RWPE2 (cell line): Measurements from ENCODE around the gene HSPA9.

Source experiments
- ATAC-seq: fragments of 200-7000 bp; cut with Tn5 transposase; 3 replicates; pipeline ENCODE4 v1.9.1; 2021; ENCODE audit warnings: low read depth
- DNase-seq: peaks from one replicate; pipeline ENCODE4 v3.0.0-alpha.2; 2020; ENCODE audit warnings: low spot score
- H3K27ac ChIP-seq: fragments of 450-650 bp; 2 replicates; pipeline ENCODE4 v1.5.1; 2017; ENCODE audit warnings: mild to moderate bottlenecking; ENCODE audit not compliant: poor library complexity, severe bottlenecking
- H3K27me3 ChIP-seq: fragments of 250-450 bp; sonication (Bioruptor Pico); 2 replicates; pipeline ENCODE4 v1.5.1; 2021; ENCODE audit warnings: mild to moderate bottlenecking, moderate library complexity; ENCODE audit not compliant: insufficient read depth, poor library complexity, severe bottlenecking
- H3K36me3 ChIP-seq: fragments of 250-450 bp; sonication (Bioruptor Pico); 2 replicates; pipeline ENCODE4 v1.5.1; 2020; ENCODE audit warnings: low read depth, mild to moderate bottlenecking, moderate library complexity
- H3K4me1 ChIP-seq: fragments of 250-450 bp; sonication (Bioruptor Pico); 2 replicates; pipeline ENCODE4 v1.5.1; 2021; ENCODE audit warnings: mild to moderate bottlenecking, moderate library complexity; ENCODE audit not compliant: insufficient read depth, poor library complexity, severe bottlenecking
- H3K4me3 ChIP-seq: fragments of 250-450 bp; sonication (Bioruptor Pico); 2 replicates; pipeline ENCODE4 v1.5.1; 2021; ENCODE audit warnings: mild to moderate bottlenecking, moderate library complexity; ENCODE audit not compliant: severe bottlenecking
- H3K9me3 ChIP-seq: fragments of 250-450 bp; sonication (Bioruptor Pico); 2 replicates; pipeline ENCODE4 v1.5.1; 2021; ENCODE audit warnings: mild to moderate bottlenecking, moderate library complexity; ENCODE audit not compliant: severe bottlenecking
- TF ChIP-seq, protein P1 (sequence below): fragments of 450-650 bp; IDR thresholded peaks from one replicate; pipeline ENCODE4 v1.5.1; 2017; ENCODE audit warnings: mild to moderate bottlenecking, moderate library complexity; ENCODE audit not compliant: poor library complexity, severe bottlenecking

HSPA9 gene

GRCh38 chr5:138559937-138560336, 15.3 kb downstream of the HSPA9 start:
- Histone ChIP-seq H3K27me3 (no peaks in the 10 kb centered on the region), H3K27ac (no peak overlapping the region), H3K4me1 (no peaks in the 10 kb centered on the region), H3K4me3 (no peak overlapping the region), H3K36me3 (peaks cover 100% of the 10 kb centered on the region), H3K9me3 (no peaks in the 10 kb centered on the region)
- TF ChIP-seq, protein P1, sequence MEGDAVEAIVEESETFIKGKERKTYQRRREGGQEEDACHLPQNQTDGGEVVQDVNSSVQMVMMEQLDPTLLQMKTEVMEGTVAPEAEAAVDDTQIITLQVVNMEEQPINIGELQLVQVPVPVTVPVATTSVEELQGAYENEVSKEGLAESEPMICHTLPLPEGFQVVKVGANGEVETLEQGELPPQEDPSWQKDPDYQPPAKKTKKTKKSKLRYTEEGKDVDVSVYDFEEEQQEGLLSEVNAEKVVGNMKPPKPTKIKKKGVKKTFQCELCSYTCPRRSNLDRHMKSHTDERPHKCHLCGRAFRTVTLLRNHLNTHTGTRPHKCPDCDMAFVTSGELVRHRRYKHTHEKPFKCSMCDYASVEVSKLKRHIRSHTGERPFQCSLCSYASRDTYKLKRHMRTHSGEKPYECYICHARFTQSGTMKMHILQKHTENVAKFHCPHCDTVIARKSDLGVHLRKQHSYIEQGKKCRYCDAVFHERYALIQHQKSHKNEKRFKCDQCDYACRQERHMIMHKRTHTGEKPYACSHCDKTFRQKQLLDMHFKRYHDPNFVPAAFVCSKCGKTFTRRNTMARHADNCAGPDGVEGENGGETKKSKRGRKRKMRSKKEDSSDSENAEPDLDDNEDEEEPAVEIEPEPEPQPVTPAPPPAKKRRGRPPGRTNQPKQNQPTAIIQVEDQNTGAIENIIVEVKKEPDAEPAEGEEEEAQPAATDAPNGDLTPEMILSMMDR, result no peak
- ATAC-seq (peak; percentile 13; the same call in 1 of the 3 replicates), DNase-seq (no peak)

DNA sequence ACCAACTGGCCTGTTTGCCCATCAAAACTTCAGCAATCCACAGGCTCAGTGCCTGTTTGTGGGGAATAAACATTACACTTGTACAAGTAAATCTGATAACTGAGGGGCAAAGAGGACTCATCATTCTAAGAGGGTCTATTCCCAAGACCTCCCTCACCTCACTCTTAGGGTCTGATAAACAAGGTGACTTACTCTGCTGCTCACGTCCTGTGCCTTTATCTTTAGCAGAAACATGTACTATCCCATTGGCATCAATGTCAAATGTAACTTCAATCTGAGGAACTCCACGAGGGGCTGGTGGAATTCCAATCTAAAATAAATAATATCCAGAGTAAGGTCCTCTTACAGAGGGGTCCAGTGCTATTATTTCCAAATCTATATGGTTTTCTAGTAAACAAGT, 17.5 kb downstream of the HSPA9 start:
- Histone ChIP-seq H3K36me3 (peaks cover 93% of the 10 kb centered on the region), H3K27me3 (no peaks in the 10 kb centered on the region), H3K27ac (no peak overlapping the region)

DNA sequence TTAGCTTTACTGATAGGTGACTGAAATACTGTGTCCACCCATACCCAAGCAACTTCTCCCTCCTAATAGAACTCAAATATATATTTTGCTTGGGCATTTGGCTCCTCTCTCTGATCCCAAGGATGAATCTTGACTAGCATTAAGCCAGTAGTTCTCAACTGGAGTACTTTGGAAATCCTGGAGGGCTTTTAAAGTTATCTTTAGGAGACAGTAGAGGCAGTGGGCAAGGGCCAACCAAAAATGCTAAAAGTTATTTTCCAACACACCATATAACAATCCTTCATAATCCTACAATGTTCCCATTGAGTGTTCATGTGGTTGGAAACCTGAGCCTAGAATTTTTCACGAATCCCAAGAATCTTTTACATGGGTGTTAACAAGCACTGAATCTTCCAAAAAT, 21.1 kb downstream of the HSPA9 start:
- no peaks in the 10 kb centered on the region for H3K4me1 ChIP-seq
- ATAC-seq (peak; percentile 3; the same call in 1 of the 3 replicates), DNase-seq (no peak)
- no peak overlapping the region for H3K4me3 ChIP-seq
- H3K36me3 ChIP-seq, result peaks cover 57% of the 10 kb centered on the region
- no peak overlapping the region for H3K27ac ChIP-seq
- no peaks in the 10 kb centered on the region for H3K9me3 ChIP-seq
- H3K27me3 ChIP-seq, result no peaks in the 10 kb centered on the region
- TF ChIP-seq, protein P1, result no peak

More for the DNA sequence above, 17.5 kb downstream of the HSPA9 start:
- DNase-seq (no peak), ATAC-seq (no peak)
- TF ChIP-seq, protein P1, result no peak
- Histone ChIP-seq H3K4me1 (no peaks in the 10 kb centered on the region), H3K4me3 (no peak overlapping the region), H3K9me3 (no peaks in the 10 kb centered on the region)

DNA sequence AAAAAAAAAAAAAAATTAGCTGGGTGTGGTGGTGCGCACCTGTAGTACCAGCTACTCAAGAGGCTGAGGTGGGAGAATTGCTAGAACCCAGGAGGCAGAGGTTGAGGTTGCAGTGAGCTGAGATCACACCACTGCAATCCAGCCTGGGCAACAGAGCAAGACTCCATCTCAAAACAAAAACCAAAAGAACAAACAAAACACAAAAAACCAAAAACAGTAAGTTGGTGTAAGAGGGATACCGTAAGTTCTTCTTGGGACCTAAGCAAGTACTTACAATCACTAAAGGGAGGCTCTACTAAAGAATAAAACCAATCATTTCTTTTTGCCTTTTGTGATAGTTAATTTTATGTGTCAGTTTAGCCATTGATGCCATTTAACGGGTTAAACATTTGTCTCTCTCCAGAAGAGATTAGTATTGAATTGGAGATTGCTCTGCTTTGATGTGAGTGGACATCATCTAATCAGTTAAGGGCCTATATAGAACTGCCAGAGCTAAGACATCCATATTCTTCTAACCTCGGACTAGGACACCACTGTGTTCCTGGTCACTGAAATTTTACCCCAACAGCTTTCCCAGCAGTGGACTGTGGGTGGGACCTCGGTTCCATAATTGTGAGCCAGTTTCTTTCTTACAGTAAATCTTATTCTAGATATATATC, 21.6 kb downstream of the HSPA9 start:
- Histone ChIP-seq H3K27me3 (no peaks in the 10 kb centered on the region), H3K9me3 (no peaks in the 10 kb centered on the region), H3K4me1 (no peaks in the 10 kb centered on the region), H3K27ac (no peak overlapping the region), H3K4me3 (no peak overlapping the region), H3K36me3 (peaks cover 57% of the 10 kb centered on the region)
- TF ChIP-seq, protein P1, result no peak
- ATAC-seq, result peak; percentile 2; the same call in 1 of the 3 replicates
- DNase-seq, result no peak

DNA sequence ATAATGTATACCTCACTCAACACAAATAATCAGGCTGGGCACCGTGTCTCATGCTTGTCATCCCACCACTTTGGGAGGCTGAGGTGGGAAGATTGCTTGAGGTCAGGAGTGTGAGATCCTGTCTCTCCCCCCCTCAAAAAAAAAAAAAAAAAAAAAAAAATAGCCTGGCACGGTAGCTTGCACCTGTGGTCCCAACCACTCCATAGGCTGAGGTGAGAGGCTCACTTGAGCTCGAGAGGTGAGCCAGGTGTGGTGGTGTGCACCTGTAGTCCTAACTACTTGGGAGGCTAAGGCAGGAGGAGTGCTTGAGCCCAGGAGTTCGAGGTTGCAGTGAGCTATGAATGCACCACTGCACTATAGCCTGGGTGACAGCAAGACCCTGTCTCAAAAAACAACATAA, 22.5 kb downstream of the HSPA9 start:
- H3K9me3 ChIP-seq, result no peaks in the 10 kb centered on the region
- H3K27me3 ChIP-seq, result no peaks in the 10 kb centered on the region
- DNase-seq, result no peak
- no peaks in the 10 kb centered on the region for H3K4me1 ChIP-seq
- no peak for ATAC-seq
- H3K4me3 ChIP-seq, result no peak overlapping the region
- H3K27ac ChIP-seq, result no peak overlapping the region
- TF ChIP-seq, protein P1, result no peak
- peaks cover 52% of the 10 kb centered on the region for H3K36me3 ChIP-seq
